Endothelial cell of umbilical vein (primary cell): ENCODE results near the gene RASAL2. TPM values are rescaled to one million over a fixed set of nuclear protein-coding genes. Genes with fewer than 3 reads are reported as not detected.

ENCODE experiments used
- BruUV-seq: library from RNA; stranded (reverse); fragments of 400-500 nt; replicated peaks from 2 replicates; lab custom pipeline; 2021; lab: Mats Ljungman, UMichigan
- CTCF ChIA-PET: fragments of 300-600, 350-600 bp; sonication (Branson Sonifier 250); formaldehyde crosslinking; loops from one replicate; lab custom pipeline; 2021; ENCODE audit warnings: antibody characterized with exemption, inconsistent platforms; lab: Charles Lee
- POLR2A ChIA-PET: fragments of 300-600, 350-600 bp; sonication (Branson Sonifier 250); formaldehyde crosslinking; loops from one replicate; lab custom pipeline; 2021; ENCODE audit warnings: antibody characterized with exemption, inconsistent platforms; lab: Charles Lee
- DNase-seq: peaks from one replicate; pipeline ENCODE4 v3.0.0-alpha.2; 2011; ENCODE audit warnings: low read depth, low spot score
- FAIRE-seq: peaks from 2 replicates; lab custom pipeline; 2011; peaks lifted over from hg19 to GRCh38; lab: Jason Lieb, UNC
- H2AFZ ChIP-seq: 2 replicates; pipeline ENCODE4 v1.6.0; 2012; ENCODE audit warnings: low read depth, low read length, control low read depth, inconsistent platforms
- H3K27ac ChIP-seq: 2 replicates; pipeline ENCODE4 v1.5.1; 2011; ENCODE audit warnings: low read depth, mild to moderate bottlenecking, control low read depth, low read length, moderate library complexity; ENCODE audit not compliant: insufficient read depth
- H3K27me3 ChIP-seq, 2 experiments: 2 replicates each; pipeline versions ENCODE4 v1.6.0 to v1.6.1; 2011; ENCODE audit warnings: low read length in 2 of 2, mixed read lengths in 1 of 2; ENCODE audit not compliant: control insufficient read depth in 2 of 2, insufficient read depth in 2 of 2
- H3K36me3 ChIP-seq, 2 experiments: 2 replicates in 1 of 2; 3 replicates in 1 of 2; pipeline ENCODE4 v1.5.1; 2011; ENCODE audit warnings: low read length in 2 of 2, mild to moderate bottlenecking in 1 of 2, moderate library complexity in 1 of 2; ENCODE audit not compliant: control insufficient read depth in 2 of 2, insufficient read depth in 2 of 2; ENCODE audit errors: extremely low read depth in 1 of 2
- H3K4me1 ChIP-seq: 3 replicates; pipeline ENCODE4 v1.5.1; 2011; ENCODE audit warnings: mild to moderate bottlenecking, low read length; ENCODE audit not compliant: control insufficient read depth, insufficient read depth; ENCODE audit errors: extremely low read depth
- H3K4me2 ChIP-seq: 2 replicates; pipeline ENCODE4 v1.6.1; 2011; ENCODE audit warnings: low read length, control low read depth, mixed read lengths; ENCODE audit not compliant: insufficient read depth
- H3K4me3 ChIP-seq, 3 experiments: fragments of 200-600 bp in 1 of 3; sonication (generic), shearing (Covaris generic) in 1 of 3; replicated peaks in 1 of 3; 2 replicates each; pipeline ENCODE4 v1.5.1; 2011 to 2016; ENCODE audit warnings: control low read depth in 3 of 3, low read length in 3 of 3, mild to moderate bottlenecking in 2 of 3, inconsistent platforms in 1 of 3, low read depth in 1 of 3, moderate library complexity in 1 of 3; ENCODE audit not compliant: insufficient read depth in 1 of 3
- H3K79me2 ChIP-seq: 2 replicates; pipeline ENCODE4 v1.6.0; 2012; ENCODE audit warnings: low read length, inconsistent platforms; ENCODE audit not compliant: control insufficient read depth, insufficient read depth
- H3K9ac ChIP-seq: replicated peaks from 2 replicates; pipeline ENCODE3; 2011; ENCODE audit warnings: low read length, control low read depth; ENCODE audit not compliant: insufficient read depth; ENCODE audit errors: extremely low read depth
- H3K9me1 ChIP-seq: replicated peaks from 3 replicates; pipeline ENCODE4 v1.6.0; 2011; ENCODE audit warnings: mild to moderate bottlenecking, low read length; ENCODE audit not compliant: control insufficient read depth, insufficient read depth; ENCODE audit errors: extremely low read depth
- H3K9me3 ChIP-seq: replicated peaks from 2 replicates; pipeline ENCODE4 v1.5.1; 2012; ENCODE audit warnings: low read length, inconsistent platforms; ENCODE audit not compliant: control insufficient read depth, insufficient read depth
- H4K20me1 ChIP-seq: replicated peaks from 2 replicates; pipeline ENCODE3; 2011; ENCODE audit warnings: mild to moderate bottlenecking, low read length; ENCODE audit not compliant: control insufficient read depth, insufficient read depth; ENCODE audit errors: extremely low read depth
- FOS ChIP-seq: IDR thresholded peaks from 2 replicates; pipeline ENCODE4 v1.6.1; 2011; ENCODE audit warnings: mild to moderate bottlenecking, low read length, moderate library complexity, borderline replicate concordance; ENCODE audit not compliant: insufficient read depth
- GATA2 ChIP-seq: IDR thresholded peaks from 2 replicates; pipeline ENCODE4 v1.7.0; 2011; ENCODE audit warnings: low read depth, mild to moderate bottlenecking, moderate library complexity, mixed read lengths, low read length; ENCODE audit not compliant: insufficient read length, insufficient read depth
- JUN ChIP-seq: IDR thresholded peaks from 2 replicates; pipeline ENCODE4 v1.6.1; 2011; ENCODE audit warnings: borderline replicate concordance, low read depth; ENCODE audit not compliant: insufficient read length, insufficient read depth
- POLR2A ChIP-seq: IDR thresholded peaks from 2 replicates; pipeline ENCODE4 v1.6.1; 2012; ENCODE audit warnings: low read depth, mild to moderate bottlenecking, control low read depth, low read length
- POLR2AphosphoS5 ChIP-seq: IDR thresholded peaks from 2 replicates; pipeline ENCODE4 v1.6.1; 2012; ENCODE audit warnings: low read depth, mild to moderate bottlenecking, control low read depth, low read length, moderate library complexity; ENCODE audit not compliant: insufficient read depth
- dilution Hi-C: fragments of 300-500 bp; cut with MboI; formaldehyde crosslinking; loops from one replicate; pipeline ENCODE4 v1.15.0; 2019; ENCODE audit warnings: low sequenced_read_pairs; ENCODE audit not compliant: extremely low pct_ligation_motif_present
- intact Hi-C: fragments of 100-400 bp; cut with micrococcal nuclease; formaldehyde crosslinking; loops from one replicate; pipeline ENCODE4 v1.10.0; 2022
- polyA plus RNA-seq, 4 experiments: library from polyadenylated mRNA; depleted of rRNA in 3 of 4; stranded (reverse) in 3 of 4; unstranded in 1 of 4; fragments of >200 nt; gene quantifications; 2 replicates each; pipeline versions ENCODE4 v1.2.1 to v1.2.3, GENCODE V29; 2011 to 2012; ENCODE audit warnings: missing spikeins in 1 of 4
- total RNA-seq: library from RNA; stranded (reverse); gene quantifications from 2 replicates; pipeline ENCODE4 v1.2.3, GENCODE V29; 2021
- TF ChIP-seq, protein P1 (sequence below): IDR thresholded peaks from 2 replicates; pipeline ENCODE4 v1.6.1; 2011; ENCODE audit not compliant: insufficient read depth, insufficient read length
- TF ChIP-seq, protein P2 (sequence below), 2 donors: IDR thresholded peaks; 1 replicate in 1 of 2; 2 replicates in 1 of 2; pipeline ENCODE4 v1.5.1; 2011; ENCODE audit warnings: low read length in 2 of 2, mild to moderate bottlenecking in 2 of 2, moderate library complexity in 2 of 2, control low read depth in 1 of 2, inconsistent platforms in 1 of 2, low read depth in 1 of 2; ENCODE audit not compliant: insufficient read depth in 1 of 2; ENCODE audit errors: extremely low read depth in 1 of 2

The RASAL2 gene
- total and polyA plus RNA-seq, 2 donors (not counting 3 experiments of a cell fraction or from before 2014, with no cell fraction given) = 12.5 to 15.5 TPM

DNA sequence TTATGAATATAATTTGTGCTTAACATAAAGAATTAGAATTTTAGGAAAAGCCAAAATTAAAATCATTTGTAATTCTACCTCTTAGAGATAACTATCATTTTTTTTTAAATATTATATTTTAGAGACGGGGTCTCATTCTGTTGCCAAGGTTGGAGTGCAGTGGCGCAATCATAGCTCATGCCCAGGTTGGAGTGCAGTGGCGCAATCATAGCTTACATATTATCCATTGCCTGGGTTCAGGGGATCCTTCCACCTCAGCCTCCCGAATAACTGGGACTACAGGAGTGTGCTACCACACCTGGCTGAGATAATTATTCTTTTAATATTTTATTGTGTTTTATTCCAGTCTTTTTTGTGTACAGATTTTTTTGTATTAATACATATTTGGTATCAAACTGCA lies 8.3 kb downstream of the RASAL2 start:
- FAIRE-seq (no peak), DNase-seq (no peak)
- BruUV-seq = no TSS peak
- dilution Hi-C loops (no loop called here), intact Hi-C loops (no loop called here)
- Histone ChIP-seq H3K27me3 (no peaks in the 10 kb centered on the region), H3K9me3 (no peaks in the 10 kb centered on the region), H3K27ac (no peak overlapping the region), H3K36me3 (no peaks in the 10 kb centered on the region), H4K20me1 (peaks cover 2% of the 10 kb centered on the region), H2AFZ (no peak overlapping the region), H3K79me2 (peaks cover 22% of the 10 kb centered on the region), H3K4me3 (no peak overlapping the region), H3K9ac (no peak overlapping the region), H3K4me1 (peaks cover 4% of the 10 kb centered on the region), H3K4me2 (no peak overlapping the region), H3K9me1 (no peaks in the 10 kb centered on the region)
- TF ChIP-seq GATA2 (no peak), JUN (no peak), POLR2A (no peak), POLR2AphosphoS5 (no peak), FOS (no peak)
- TF ChIP-seq, protein P1, sequence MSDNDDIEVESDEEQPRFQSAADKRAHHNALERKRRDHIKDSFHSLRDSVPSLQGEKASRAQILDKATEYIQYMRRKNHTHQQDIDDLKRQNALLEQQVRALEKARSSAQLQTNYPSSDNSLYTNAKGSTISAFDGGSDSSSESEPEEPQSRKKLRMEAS = no peak
- TF ChIP-seq, protein P2, sequence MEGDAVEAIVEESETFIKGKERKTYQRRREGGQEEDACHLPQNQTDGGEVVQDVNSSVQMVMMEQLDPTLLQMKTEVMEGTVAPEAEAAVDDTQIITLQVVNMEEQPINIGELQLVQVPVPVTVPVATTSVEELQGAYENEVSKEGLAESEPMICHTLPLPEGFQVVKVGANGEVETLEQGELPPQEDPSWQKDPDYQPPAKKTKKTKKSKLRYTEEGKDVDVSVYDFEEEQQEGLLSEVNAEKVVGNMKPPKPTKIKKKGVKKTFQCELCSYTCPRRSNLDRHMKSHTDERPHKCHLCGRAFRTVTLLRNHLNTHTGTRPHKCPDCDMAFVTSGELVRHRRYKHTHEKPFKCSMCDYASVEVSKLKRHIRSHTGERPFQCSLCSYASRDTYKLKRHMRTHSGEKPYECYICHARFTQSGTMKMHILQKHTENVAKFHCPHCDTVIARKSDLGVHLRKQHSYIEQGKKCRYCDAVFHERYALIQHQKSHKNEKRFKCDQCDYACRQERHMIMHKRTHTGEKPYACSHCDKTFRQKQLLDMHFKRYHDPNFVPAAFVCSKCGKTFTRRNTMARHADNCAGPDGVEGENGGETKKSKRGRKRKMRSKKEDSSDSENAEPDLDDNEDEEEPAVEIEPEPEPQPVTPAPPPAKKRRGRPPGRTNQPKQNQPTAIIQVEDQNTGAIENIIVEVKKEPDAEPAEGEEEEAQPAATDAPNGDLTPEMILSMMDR (IDR thresholded peaks at IDR 0.05; ENCODE audit: extremely low read depth in 1 of 2, insufficient read depth in 1 of 2, low read depth in 1 of 2, low read length in 2 of 2) = no peak
- ChIA-PET CTCF (interaction anchor here (1.4 to 2.4 kb wide), 3 partner anchors 9 to 70 kb away, joined by 3 to 11 read pairs (median 6); partner anchors contain the start of gene RASAL2), POLR2A (no interaction called here)
